ENCODE measurements around the gene SIRPD.
"Not testable (repeated sequence)": the region's sequence is repeated elsewhere in the genome, so short reads cannot be mapped to it uniquely, and the experiment has no call there.

Gene SIRPD

GRCh38 chr20:1557605-1558004, at the start of gene SIRPD:
Gene SIRPD (minus strand): TSS chr20:1557705. CDS start chr20:1557653, 52 bp downstream.
- DNase-seq (ENCODE audit: low read depth, low spot score) = no peak

- no peak for DNase-seq (ENCODE audit: low read depth, low spot score)
Observed at GRCh38 chr20:1600736-1601135, 43.2 kb upstream of the SIRPD start.

- DNase-seq (ENCODE audit: low read depth, low spot score) = no peak
Observed at GRCh38 chr20:1595333-1595732, 37.8 kb upstream of the SIRPD start.

GRCh38 chr20:1588533-1589460, 31.3 kb upstream of the SIRPD start:
- no peak for DNase-seq (ENCODE audit: low read depth, low spot score)

- no peak for DNase-seq (ENCODE audit: low read depth, low spot score)
Observed at GRCh38 chr20:1587781-1588532, 30.5 kb upstream of the SIRPD start.

- DNase-seq (ENCODE audit: low read depth, low spot score) = no peak
Observed at GRCh38 chr20:1579488-1579887, 22.0 kb upstream of the SIRPD start.

GRCh38 chr20:1577906-1578305, 20.4 kb upstream of the SIRPD start:
- no peak for DNase-seq (ENCODE audit: low read depth, low spot score)

GRCh38 chr20:1577313-1577712, 19.8 kb upstream of the SIRPD start:
- DNase-seq (ENCODE audit: low read depth, low spot score) = not testable (repeated sequence)

GRCh38 chr20:1576641-1577040, 19.1 kb upstream of the SIRPD start:
- no peak for DNase-seq (ENCODE audit: low read depth, low spot score)

- DNase-seq (ENCODE audit: low read depth, low spot score) = not testable (repeated sequence)
Observed at GRCh38 chr20:1576003-1576402, 18.5 kb upstream of the SIRPD start.

- DNase-seq (ENCODE audit: low read depth, low spot score) = not testable (repeated sequence)
Observed at GRCh38 chr20:1571583-1571982, 14.1 kb upstream of the SIRPD start.

GRCh38 chr20:1569415-1569881, 11.9 kb upstream of the SIRPD start:
- DNase-seq (ENCODE audit: low read depth, low spot score) = no peak

GRCh38 chr20:1568163-1568490, 10.6 kb upstream of the SIRPD start:
- no peak for DNase-seq (ENCODE audit: low read depth, low spot score)

GRCh38 chr20:1567392-1568162, 10.1 kb upstream of the SIRPD start:
- DNase-seq (ENCODE audit: low read depth, low spot score) = no peak

GRCh38 chr20:1566701-1567100, 9.2 kb upstream of the SIRPD start:
- no peak for DNase-seq (ENCODE audit: low read depth, low spot score)

- DNase-seq (ENCODE audit: low read depth, low spot score) = no peak
Observed at GRCh38 chr20:1565461-1565860, 8.0 kb upstream of the SIRPD start.

GRCh38 chr20:1563598-1563997, 6.1 kb upstream of the SIRPD start:
- no peak for DNase-seq (ENCODE audit: low read depth, low spot score)

GRCh38 chr20:1562622-1563021, 5.1 kb upstream of the SIRPD start:
- no peak for DNase-seq (ENCODE audit: low read depth, low spot score)

- no peak for DNase-seq (ENCODE audit: low read depth, low spot score)
Observed at GRCh38 chr20:1561350-1561749, 3.8 kb upstream of the SIRPD start.

GRCh38 chr20:1555952-1556351, 1.6 kb downstream of the SIRPD start:
- DNase-seq (ENCODE audit: low read depth, low spot score) = no peak

- no peak for DNase-seq (ENCODE audit: low read depth, low spot score)
Observed at GRCh38 chr20:1539816-1540419, 17.6 kb downstream of the SIRPD start.

GRCh38 chr20:1538655-1539054, 18.9 kb downstream of the SIRPD start:
- DNase-seq (ENCODE audit: low read depth, low spot score) = no peak

Data from activated CD4-positive, CD25-positive, alpha-beta regulatory T cell treated with anti-CD3 and anti-CD28 coated beads, Interleukin-2, amount 50 U/mL, for 16 hours (primary cell).